H1 (cell line): ENCODE measurements around the gene ELMO1. TPM values are rescaled to one million over a fixed set of nuclear protein-coding genes. Genes with fewer than 3 reads are reported as not detected.

Source experiments
- BCL11A ChIP-seq, 2 experiments: IDR thresholded peaks; one replicate each; pipeline ENCODE4 v1.6.1; 2011; ENCODE audit warnings: low read depth in 2 of 2, low read length in 2 of 2, mild to moderate bottlenecking in 2 of 2
- CHD7 ChIP-seq: fragments of 300-600 bp; sonication (generic); IDR thresholded peaks from 2 replicates; pipeline ENCODE4 v1.7.1; 2012; ENCODE audit warnings: low read length, moderate library complexity, mild to moderate bottlenecking, inconsistent platforms; ENCODE audit not compliant: insufficient replicate concordance
- CTCF ChIP-seq, 3 experiments: IDR thresholded peaks; 1 replicate in 2 of 3; 2 replicates in 1 of 3; pipeline versions ENCODE4 v1.5.1 to v1.6.1; 2011; ENCODE audit warnings: low read length in 3 of 3, mild to moderate bottlenecking in 3 of 3, inconsistent platforms in 2 of 3, low read depth in 1 of 3, moderate library complexity in 1 of 3; ENCODE audit not compliant: insufficient read depth in 1 of 3; ENCODE audit errors: control extremely low read depth in 1 of 3
- GABPA ChIP-seq: IDR thresholded peaks from 2 replicates; pipeline ENCODE4 v1.6.1; 2011; ENCODE audit warnings: mild to moderate bottlenecking, low read length, moderate library complexity, borderline replicate concordance; ENCODE audit not compliant: insufficient read depth
- GTF2F1 ChIP-seq: IDR thresholded peaks from 2 replicates; pipeline ENCODE4 v1.6.1; 2012; ENCODE audit warnings: low read depth, low read length, improper control_type of control experiment, borderline replicate concordance
- KDM1A ChIP-seq: fragments of 200-600, 300-600 bp; sonication (generic); IDR thresholded peaks from 2 replicates; pipeline ENCODE4 v1.7.1; 2016; ENCODE audit warnings: mild to moderate bottlenecking, low read length, borderline replicate concordance
- SP1 ChIP-seq: IDR thresholded peaks from 2 replicates; pipeline ENCODE4 v1.6.1; 2011; ENCODE audit warnings: low read depth, low read length
- SRF ChIP-seq: IDR thresholded peaks from 2 replicates; pipeline ENCODE4 v1.6.1; 2011; ENCODE audit warnings: mild to moderate bottlenecking, low read depth, low read length, moderate library complexity
- SUZ12 ChIP-seq: fragments of 200-600 bp; sonication (generic); IDR thresholded peaks from 2 replicates; pipeline ENCODE4 v1.6.1; 2012; ENCODE audit warnings: mild to moderate bottlenecking, inconsistent platforms, low read length, moderate library complexity, mixed read lengths
- polyA plus RNA-seq, 7 experiments: library from polyadenylated mRNA; depleted of rRNA in 3 of 7; stranded (reverse) in 5 of 7; unstranded in 2 of 7; fragments of >200 nt in 5 of 7; fragments of 200-250 nt in 2 of 7; gene quantifications; 1 replicate in 5 of 7; 2 replicates in 1 of 7; 4 replicates in 1 of 7; pipeline versions ENCODE4 v1.2.1 to v1.2.3, GENCODE V29; 2011 to 2013; ENCODE audit warnings: missing spikeins in 2 of 7, mixed read lengths in 2 of 7
- total RNA-seq: library from RNA; stranded (reverse); fragmentation: NEBNext Ultra II Directional; extraction: Animal tissue kit (Norgen Biotek cat#: 25700); gene quantifications from 2 replicates; pipeline ENCODE4 v1.2.1, GENCODE V29; 2021

Gene ELMO1
- total and polyA plus RNA-seq, 2 of the 8 experiments (the other 6 are each of a cell fraction or from before 2014, with no cell fraction given): 18.4 to 21.0 TPM

- TF ChIP-seq CHD7: no peak
- no peak for TF ChIP-seq CTCF (IDR thresholded peaks at IDR 0.05; ENCODE audit: control extremely low read depth in 1 of 3, insufficient read depth in 1 of 3, low read depth in 1 of 3, low read length in 3 of 3)
- TF ChIP-seq GTF2F1: no peak
- no peak for TF ChIP-seq SP1
- TF ChIP-seq SUZ12: no peak
- no peak for TF ChIP-seq GABPA
- no peak for TF ChIP-seq KDM1A
- no peak for TF ChIP-seq SRF
- no peak for TF ChIP-seq BCL11A (IDR thresholded peaks at IDR 0.05; ENCODE audit: low read depth in 2 of 2, low read length in 2 of 2)
- TF ChIP-seq, all 59 proteins: peak for 0
These were observed 355.4 kb downstream of the ELMO1 start (continued) for GRCh38 chr7:37093257-37093656.
